HEK293T (cell line): Measurements from ENCODE around the gene WNT6.

Experiments
- CTCF ChIA-PET: fragments of 350-600 bp; formaldehyde crosslinking; extraction: SDS; loops from one replicate; lab custom pipeline; 2021; ENCODE audit warnings: antibody characterized with exemption, inconsistent platforms; lab: Yijun Ruan, JAX
- POLR2A ChIA-PET: fragments of 350-600 bp; formaldehyde crosslinking; extraction: SDS; loops from one replicate; lab custom pipeline; 2020; ENCODE audit warnings: antibody characterized with exemption, inconsistent platforms; lab: Yijun Ruan, JAX
- DNase-seq: peaks from one replicate; pipeline ENCODE4 v3.0.0; 2012; ENCODE audit warnings: mixed read lengths; ENCODE audit errors: extremely low spot score
- ARNT ChIP-seq: fragments of 450-650 bp; IDR thresholded peaks from 2 replicates; pipeline ENCODE4 v1.6.1; 2017; ENCODE audit warnings: mild to moderate bottlenecking
- BHLHE40 ChIP-seq: fragments of 450-650 bp; IDR thresholded peaks from 2 replicates; pipeline ENCODE4 v1.6.1; 2016; ENCODE audit warnings: mild to moderate bottlenecking, moderate library complexity, borderline replicate concordance
- CTBP1 ChIP-seq: fragments of 450-650 bp; IDR thresholded peaks from 2 replicates; pipeline ENCODE4 v1.6.1; 2016; ENCODE audit warnings: borderline replicate concordance
- ELF4 ChIP-seq: fragments of 450-650 bp; IDR thresholded peaks from 2 replicates; pipeline ENCODE4 v1.6.1; 2017; ENCODE audit warnings: antibody characterized with exemption
- FOXA1 ChIP-seq: fragments of 450-650 bp; IDR thresholded peaks from 2 replicates; pipeline ENCODE4 v1.6.1; 2016; ENCODE audit warnings: mild to moderate bottlenecking
- FOXK2 ChIP-seq: fragments of 450-650 bp; IDR thresholded peaks from 2 replicates; pipeline ENCODE4 v1.6.1; 2016; ENCODE audit warnings: mild to moderate bottlenecking
- FOXM1 ChIP-seq: fragments of 450-650 bp; IDR thresholded peaks from 2 replicates; pipeline ENCODE4 v1.6.1; 2017; ENCODE audit warnings: mild to moderate bottlenecking, borderline replicate concordance
- HDGF ChIP-seq: fragments of 450-650 bp; IDR thresholded peaks from 2 replicates; pipeline ENCODE4 v1.6.1; 2017; ENCODE audit warnings: antibody characterized with exemption, borderline replicate concordance
- L3MBTL2 ChIP-seq: fragments of 450-650 bp; conservative IDR thresholded peaks from 2 replicates; pipeline ENCODE4 v1.6.1; 2016; ENCODE audit warnings: mild to moderate bottlenecking
- LEF1 ChIP-seq: fragments of 450-650 bp; IDR thresholded peaks from 2 replicates; pipeline ENCODE4 v1.6.1; 2017; ENCODE audit warnings: mild to moderate bottlenecking, borderline replicate concordance
- NFRKB ChIP-seq: fragments of 450-650 bp; IDR thresholded peaks from 2 replicates; pipeline ENCODE4 v1.6.1; 2016; ENCODE audit warnings: mild to moderate bottlenecking, moderate library complexity
- PKNOX1 ChIP-seq: fragments of 450-650 bp; IDR thresholded peaks from 2 replicates; pipeline ENCODE4 v1.6.1; 2016
- SP1 ChIP-seq: fragments of 450-650 bp; IDR thresholded peaks from 2 replicates; pipeline ENCODE4 v1.6.1; 2017
- SUZ12 ChIP-seq: fragments of 450-650 bp; IDR thresholded peaks from 2 replicates; pipeline ENCODE4 v1.6.1; 2016; ENCODE audit warnings: mild to moderate bottlenecking
- ZNF384 ChIP-seq: fragments of 450-650 bp; IDR thresholded peaks from 2 replicates; pipeline ENCODE4 v1.6.1; 2016

Gene WNT6

GRCh38 chr2:218858671-218859555 lies 692 bp upstream of the WNT6 start:
- ChIA-PET POLR2A (no interaction called here), CTCF (interaction anchor here (1.0 to 1.3 kb wide), 2 partner anchors 39 to 121 kb away, joined by 3 to 4 read pairs; no protein-coding TSS in a partner anchor)
- DNase-seq: no peak
- TF ChIP-seq SUZ12: no peak

GRCh38 chr2:218859988-218860831 lies 605 bp downstream of the WNT6 start:
- POLR2A ChIA-PET: interaction anchor here (0.7 to 1.3 kb wide), 3 partner anchors 20 to 49 kb away, joined by 3 to 5 read pairs (median 3); partner anchors contain the start of gene WNT10A
- TF ChIP-seq L3MBTL2: 0 out of 2 replicates have a peak, but pooled peaks have one; percentile 14
- no peak for TF ChIP-seq ZNF384
- CTCF ChIA-PET: interaction anchor here (0.6 to 1.2 kb wide), 5 partner anchors 8 to 148 kb away, joined by 3 to 7 read pairs (median 4); no protein-coding TSS in a partner anchor
- DNase-seq: no peak

GRCh38 chr2:218860950-218861381 lies 1.4 kb downstream of the WNT6 start:
- CTCF ChIA-PET: interaction anchor here (0.6 to 1.2 kb wide), 4 partner anchors 9 to 243 kb away, joined by 3 to 7 read pairs (median 4); no protein-coding TSS in a partner anchor
- peak; percentile 78 for DNase-seq
- TF ChIP-seq SUZ12 (no peak), CTBP1 (no peak), HDGF (no peak), FOXM1 (no peak), SP1 (no peak), ARNT (no peak), LEF1 (no peak), ZNF384 (no peak), FOXA1 (no peak), FOXK2 (no peak), PKNOX1 (no peak), NFRKB (no peak), L3MBTL2 (no peak)
- POLR2A ChIA-PET: interaction anchor here (0.9 to 1.3 kb wide), 2 partner anchors 19 to 49 kb away, joined by 3 to 5 read pairs; partner anchors contain the start of gene WNT10A

- TF ChIP-seq FOXK2: no peak
- TF ChIP-seq FOXA1: no peak
- TF ChIP-seq SP1: no peak
- no peak for TF ChIP-seq ZNF384
- no peak for TF ChIP-seq ELF4
- no peak for DNase-seq
- ChIA-PET POLR2A (interaction anchor here (1.3 kb wide), 1 partner anchor 48 kb away, joined by 5 read pairs; no protein-coding TSS in a partner anchor), CTCF (interaction anchor here (1.2 kb wide), 2 partner anchors 15 to 242 kb away, joined by 3 to 7 read pairs; no protein-coding TSS in a partner anchor)
Measured at GRCh38 chr2:218861645-218862318, 2.2 kb downstream of the WNT6 start.

- DNase-seq: no peak
- CTCF ChIA-PET: interaction anchor here (1.1 kb wide), 1 partner anchor 12 kb away, joined by 3 read pairs; no protein-coding TSS in a partner anchor
- no peak for TF ChIP-seq HDGF
- no peak for TF ChIP-seq SP1
- TF ChIP-seq FOXA1: no peak
- no peak for TF ChIP-seq PKNOX1
- TF ChIP-seq NFRKB: no peak
- no peak for TF ChIP-seq FOXK2
- TF ChIP-seq ELF4: no peak
- no peak for TF ChIP-seq BHLHE40
- no peak for TF ChIP-seq SUZ12
- TF ChIP-seq CTBP1: no peak
- no peak for TF ChIP-seq L3MBTL2
- no peak for TF ChIP-seq FOXM1
- POLR2A ChIA-PET: no interaction called here
Measured at GRCh38 chr2:218863021-218863520, 3.5 kb downstream of the WNT6 start.

GRCh38 chr2:218865396-218865795 lies 5.8 kb downstream of the WNT6 start:
- CTCF ChIA-PET: interaction anchor here (2.0 kb wide), 1 partner anchor 11 kb away, joined by 6 read pairs; no protein-coding TSS in a partner anchor
- POLR2A ChIA-PET: interaction anchor here (0.6 kb wide), 1 partner anchor 544 kb away, joined by 3 read pairs; no protein-coding TSS in a partner anchor
- TF ChIP-seq FOXM1 (no peak), NFRKB (no peak), SUZ12 (no peak)
- no peak for DNase-seq
